HEK293 (cell line): ENCODE measurements around the gene COG3.

Source experiments
- CTCF ChIA-PET: fragments of 350-600 bp; formaldehyde crosslinking; extraction: SDS; loops from one replicate; lab custom pipeline; 2021; ENCODE audit warnings: antibody characterized with exemption; lab: Yijun Ruan, JAX
- POLR2A ChIA-PET: fragments of 300-600 bp; formaldehyde crosslinking; extraction: SDS; loops from one replicate; lab custom pipeline; 2020; ENCODE audit warnings: antibody characterized with exemption, inconsistent platforms; lab: Yijun Ruan, JAX
- H3K27ac ChIP-seq: fragments of 200-500 bp; sonication (Bioruptor generic); 2 replicates; pipeline ENCODE4 v1.5.1; 2014; ENCODE audit warnings: low read depth, low read length, control low read depth, inconsistent platforms; ENCODE audit errors: extremely low read depth
- H3K36me3 ChIP-seq, 2 experiments: fragments of 200-500 bp in 1 of 2; sonication (Bioruptor generic) in 1 of 2; 1 replicate in 1 of 2; 2 replicates in 1 of 2; pipeline ENCODE4 v1.5.1; 2014 to 2017; ENCODE audit warnings: inconsistent platforms in 2 of 2, low read length in 2 of 2; ENCODE audit not compliant: control insufficient read depth in 2 of 2, insufficient read depth in 1 of 2
- H3K4me1 ChIP-seq: fragments of 200-500 bp; sonication (Bioruptor generic); 2 replicates; pipeline ENCODE4 v1.5.1; 2014; ENCODE audit warnings: mild to moderate bottlenecking, low read length, inconsistent platforms; ENCODE audit not compliant: control insufficient read depth, insufficient read depth
- H3K4me3 ChIP-seq: 2 replicates; pipeline ENCODE4 v1.5.1; 2011; ENCODE audit warnings: low read depth, mild to moderate bottlenecking, control low read depth, low read length, moderate library complexity
- H3K9me3 ChIP-seq: fragments of 200-500 bp; sonication (Bioruptor generic); 2 replicates; pipeline ENCODE4 v1.5.1; 2014; ENCODE audit warnings: low read depth, low read length, inconsistent platforms; ENCODE audit not compliant: control insufficient read depth, insufficient read depth
- GLI4 ChIP-seq: fragments of 450-650 bp; formaldehyde crosslinking; IDR thresholded peaks from 2 replicates; pipeline ENCODE4 v1.5.1; 2016; ENCODE audit warnings: missing biosample characterization, missing genetic modification characterization
- KLF16 ChIP-seq: fragments of 450-650 bp; formaldehyde crosslinking; IDR thresholded peaks from 2 replicates; pipeline ENCODE4 v1.5.1; 2017; ENCODE audit warnings: missing biosample characterization, missing genetic modification characterization
- YY2 ChIP-seq: fragments of 450-650 bp; formaldehyde crosslinking; IDR thresholded peaks from 2 replicates; pipeline ENCODE4 v1.5.1; 2016; ENCODE audit warnings: missing biosample characterization, missing genetic modification characterization
- ZNF112 ChIP-seq: fragments of 450-650 bp; formaldehyde crosslinking; IDR thresholded peaks from 2 replicates; pipeline ENCODE4 v1.5.0; 2017; ENCODE audit warnings: missing biosample characterization, missing genetic modification characterization
- ZNF155 ChIP-seq: fragments of 450-650 bp; formaldehyde crosslinking; IDR thresholded peaks from 2 replicates; pipeline ENCODE4 v1.5.1; 2016; ENCODE audit warnings: missing biosample characterization, missing genetic modification characterization
- ZNF169 ChIP-seq: fragments of 450-650 bp; formaldehyde crosslinking; IDR thresholded peaks from 2 replicates; pipeline ENCODE4 v1.5.1; 2016; ENCODE audit warnings: missing biosample characterization, missing genetic modification characterization
- ZNF175 ChIP-seq: fragments of 450-650 bp; formaldehyde crosslinking; IDR thresholded peaks from 2 replicates; pipeline ENCODE4 v1.5.1; 2016; ENCODE audit warnings: missing biosample characterization, missing genetic modification characterization
- ZNF214 ChIP-seq: fragments of 450-650 bp; formaldehyde crosslinking; IDR thresholded peaks from 2 replicates; pipeline ENCODE4 v1.5.1; 2017; ENCODE audit warnings: missing biosample characterization, mild to moderate bottlenecking, missing genetic modification characterization, borderline replicate concordance
- ZNF221 ChIP-seq: fragments of 450-650 bp; formaldehyde crosslinking; IDR thresholded peaks from 2 replicates; pipeline ENCODE4 v1.5.1; 2017; ENCODE audit warnings: missing biosample characterization, missing genetic modification characterization, borderline replicate concordance
- ZNF23 ChIP-seq: fragments of 450-650 bp; formaldehyde crosslinking; IDR thresholded peaks from 2 replicates; pipeline ENCODE4 v1.5.1; 2016; ENCODE audit warnings: missing biosample characterization, missing genetic modification characterization, borderline replicate concordance
- ZNF239 ChIP-seq: fragments of 450-650 bp; formaldehyde crosslinking; IDR thresholded peaks from 2 replicates; pipeline ENCODE4 v1.5.1; 2016; ENCODE audit warnings: missing biosample characterization, missing genetic modification characterization
- ZNF488 ChIP-seq: fragments of 450-650 bp; formaldehyde crosslinking; IDR thresholded peaks from 2 replicates; pipeline ENCODE4 v1.5.1; 2016; ENCODE audit warnings: missing biosample characterization, missing genetic modification characterization
- ZNF670 ChIP-seq: fragments of 450-650 bp; formaldehyde crosslinking; IDR thresholded peaks from 2 replicates; pipeline ENCODE4 v1.5.1; 2016; ENCODE audit warnings: missing biosample characterization, missing genetic modification characterization, low read depth
- ZNF677 ChIP-seq: fragments of 450-650 bp; IDR thresholded peaks from 2 replicates; pipeline ENCODE4 v1.5.0; 2018; ENCODE audit warnings: missing biosample characterization, mild to moderate bottlenecking, missing genetic modification characterization, moderate library complexity
- ZSCAN30 ChIP-seq: fragments of 450-650 bp; IDR thresholded peaks from 2 replicates; pipeline ENCODE4 v1.5.1; 2018; ENCODE audit warnings: missing biosample characterization, mild to moderate bottlenecking, missing genetic modification characterization, moderate library complexity
- ZXDB ChIP-seq: fragments of 450-650 bp; formaldehyde crosslinking; IDR thresholded peaks from 2 replicates; pipeline ENCODE4 v1.5.1; 2016; ENCODE audit warnings: missing biosample characterization, missing genetic modification characterization
- TF ChIP-seq, protein P1 (sequence below): fragments of 450-650 bp; formaldehyde crosslinking; IDR thresholded peaks from 2 replicates; pipeline ENCODE4 v1.5.1; 2016; ENCODE audit warnings: missing biosample characterization, missing genetic modification characterization, low read depth
- TF ChIP-seq, protein P2 (sequence below): IDR thresholded peaks from 2 replicates; pipeline ENCODE4 v1.6.1; 2011; ENCODE audit warnings: mild to moderate bottlenecking, low read depth, low read length, borderline replicate concordance
- TF ChIP-seq, protein P3 (sequence below): fragments of 450-650 bp; IDR thresholded peaks from 2 replicates; pipeline ENCODE4 v1.5.1; 2018; ENCODE audit warnings: missing biosample characterization, mild to moderate bottlenecking, missing genetic modification characterization

The COG3 gene

GRCh38 chr13:45576466-45576865 is 111.7 kb downstream of the COG3 start:
- CTCF ChIA-PET = interaction anchor here (1.0 kb wide), 2 partner anchors 9 to 47 kb away, joined by 3 read pairs; no protein-coding TSS in a partner anchor

DNA sequence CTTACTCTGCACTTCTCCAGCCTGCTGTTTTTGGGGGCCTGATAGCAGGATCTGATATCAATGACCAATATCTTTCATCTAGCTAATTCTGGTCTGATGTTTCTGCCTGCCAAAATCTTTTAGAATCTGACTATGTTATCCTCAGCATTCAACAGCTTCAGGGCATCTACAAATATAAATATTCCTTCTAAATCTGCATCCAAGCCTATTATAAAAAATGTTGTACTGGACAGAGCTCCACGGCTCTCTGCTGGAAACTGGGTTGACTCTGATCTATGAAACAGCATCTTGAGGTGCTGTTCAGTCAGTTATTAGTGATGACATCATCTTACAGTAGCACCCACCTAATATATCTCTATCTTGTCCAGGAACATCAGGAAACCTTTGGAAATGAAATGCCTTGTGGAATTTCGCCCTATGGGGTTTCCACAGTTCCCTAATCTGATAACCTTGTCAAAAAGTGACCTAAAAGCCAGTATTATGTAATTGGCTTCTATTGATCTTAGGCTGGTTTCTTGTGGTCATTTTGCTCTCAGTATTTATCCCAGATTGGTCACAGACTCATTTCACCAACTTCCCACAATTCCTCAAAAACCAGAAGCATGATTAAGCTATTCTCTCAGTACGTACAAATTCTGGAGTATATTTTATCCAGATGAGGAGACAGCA is 117.8 kb downstream of the COG3 start:
- H3K4me3 ChIP-seq = no peak overlapping the region
- POLR2A ChIA-PET = no interaction called here
- no peaks in the 10 kb centered on the region for H3K4me1 ChIP-seq
- H3K36me3 ChIP-seq = no peaks in the 10 kb centered on the region
- no peaks in the 10 kb centered on the region for H3K9me3 ChIP-seq
- CTCF ChIA-PET = interaction anchor here (0.6 to 0.8 kb wide), 2 partner anchors 70 to 220 kb away, joined by 3 read pairs; no protein-coding TSS in a partner anchor
- no peak overlapping the region for H3K27ac ChIP-seq
- TF ChIP-seq, protein P1, sequence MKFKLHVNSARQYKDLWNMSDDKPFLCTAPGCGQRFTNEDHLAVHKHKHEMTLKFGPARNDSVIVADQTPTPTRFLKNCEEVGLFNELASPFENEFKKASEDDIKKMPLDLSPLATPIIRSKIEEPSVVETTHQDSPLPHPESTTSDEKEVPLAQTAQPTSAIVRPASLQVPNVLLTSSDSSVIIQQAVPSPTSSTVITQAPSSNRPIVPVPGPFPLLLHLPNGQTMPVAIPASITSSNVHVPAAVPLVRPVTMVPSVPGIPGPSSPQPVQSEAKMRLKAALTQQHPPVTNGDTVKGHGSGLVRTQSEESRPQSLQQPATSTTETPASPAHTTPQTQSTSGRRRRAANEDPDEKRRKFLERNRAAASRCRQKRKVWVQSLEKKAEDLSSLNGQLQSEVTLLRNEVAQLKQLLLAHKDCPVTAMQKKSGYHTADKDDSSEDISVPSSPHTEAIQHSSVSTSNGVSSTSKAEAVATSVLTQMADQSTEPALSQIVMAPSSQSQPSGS (tag by site-specific recombination) = peak; percentile 77
- TF ChIP-seq GLI4 = no peak

More at GRCh38 chr13:45576466-45576865, 111.7 kb downstream of the COG3 start:
- TF ChIP-seq, protein P2, sequence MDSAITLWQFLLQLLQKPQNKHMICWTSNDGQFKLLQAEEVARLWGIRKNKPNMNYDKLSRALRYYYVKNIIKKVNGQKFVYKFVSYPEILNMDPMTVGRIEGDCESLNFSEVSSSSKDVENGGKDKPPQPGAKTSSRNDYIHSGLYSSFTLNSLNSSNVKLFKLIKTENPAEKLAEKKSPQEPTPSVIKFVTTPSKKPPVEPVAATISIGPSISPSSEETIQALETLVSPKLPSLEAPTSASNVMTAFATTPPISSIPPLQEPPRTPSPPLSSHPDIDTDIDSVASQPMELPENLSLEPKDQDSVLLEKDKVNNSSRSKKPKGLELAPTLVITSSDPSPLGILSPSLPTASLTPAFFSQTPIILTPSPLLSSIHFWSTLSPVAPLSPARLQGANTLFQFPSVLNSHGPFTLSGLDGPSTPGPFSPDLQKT = no peak
- no peak for TF ChIP-seq ZNF670 (tag by site-specific recombination)
- TF ChIP-seq YY2 = no peak
- no peak for TF ChIP-seq ZXDB (tag by site-specific recombination)
- no peak for TF ChIP-seq ZSCAN30 (tag by site-specific recombination)
- TF ChIP-seq ZNF23 (tag by site-specific recombination) = no peak
- no peak for TF ChIP-seq ZNF488 (tag by site-specific recombination)
- TF ChIP-seq ZNF112 (tag by site-specific recombination) = no peak
- TF ChIP-seq ZNF221 (tag by site-specific recombination) = no peak
- TF ChIP-seq ZNF677 (tag by site-specific recombination) = no peak
- no peak for TF ChIP-seq ZNF214
- TF ChIP-seq, all 188 proteins: peak for 0
- POLR2A ChIA-PET = no interaction called here
- no peak overlapping the region for H3K27ac ChIP-seq
- H3K36me3 ChIP-seq = no peaks in the 10 kb centered on the region
- no peaks in the 10 kb centered on the region for H3K9me3 ChIP-seq
- H3K4me1 ChIP-seq = no peaks in the 10 kb centered on the region
- H3K4me3 ChIP-seq = no peak overlapping the region

GRCh38 chr13:45584816-45585215 is 120.1 kb downstream of the COG3 start:
- CTCF ChIA-PET = interaction anchor here (0.6 kb wide), 2 partner anchors 44 to 74 kb away, joined by 3 read pairs; no protein-coding TSS in a partner anchor

More at GRCh38 chr13:45584816-45585215, 120.1 kb downstream of the COG3 start:
- no peak for TF ChIP-seq ZNF169 (tag by site-specific recombination)
- no peak for TF ChIP-seq ZNF155 (tag by site-specific recombination)
- no peak for TF ChIP-seq ZNF239 (tag by site-specific recombination)
- no peak for TF ChIP-seq ZNF175 (tag by site-specific recombination)
- no peak for TF ChIP-seq KLF16
- TF ChIP-seq, protein P3, sequence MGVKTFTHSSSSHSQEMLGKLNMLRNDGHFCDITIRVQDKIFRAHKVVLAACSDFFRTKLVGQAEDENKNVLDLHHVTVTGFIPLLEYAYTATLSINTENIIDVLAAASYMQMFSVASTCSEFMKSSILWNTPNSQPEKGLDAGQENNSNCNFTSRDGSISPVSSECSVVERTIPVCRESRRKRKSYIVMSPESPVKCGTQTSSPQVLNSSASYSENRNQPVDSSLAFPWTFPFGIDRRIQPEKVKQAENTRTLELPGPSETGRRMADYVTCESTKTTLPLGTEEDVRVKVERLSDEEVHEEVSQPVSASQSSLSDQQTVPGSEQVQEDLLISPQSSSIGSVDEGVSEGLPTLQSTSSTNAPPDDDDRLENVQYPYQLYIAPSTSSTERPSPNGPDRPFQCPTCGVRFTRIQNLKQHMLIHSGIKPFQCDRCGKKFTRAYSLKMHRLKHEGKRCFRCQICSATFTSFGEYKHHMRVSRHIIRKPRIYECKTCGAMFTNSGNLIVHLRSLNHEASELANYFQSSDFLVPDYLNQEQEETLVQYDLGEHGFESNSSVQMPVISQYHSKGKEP (tag by site-specific recombination) = no peak
- Histone ChIP-seq H3K27ac (no peak overlapping the region), H3K36me3 (no peaks in the 10 kb centered on the region), H3K4me1 (no peaks in the 10 kb centered on the region), H3K4me3 (no peak overlapping the region), H3K9me3 (no peaks in the 10 kb centered on the region)
- POLR2A ChIA-PET = no interaction called here
